Measurements from ENCODE around the gene GTF2B. TPM values are rescaled to one million over a fixed set of nuclear protein-coding genes. Genes with fewer than 3 reads are reported as not detected.
"Not testable (repeated sequence)": the region's sequence is repeated elsewhere in the genome, so short reads cannot be mapped to it uniquely, and the experiment has no call there.

GTF2B gene
- total and polyA plus RNA-seq, 7 donors, result 21.6 to 47.4 (median 33.9) TPM

GRCh38 chr1:88923224-88923623 lies 31.9 kb upstream of the GTF2B start:
- no peak for DNase-seq
- intact Hi-C loops (cut with DNase I), result no loop called here
- WGBS, 2 donors, result 96 to 99% methylated on average over 2 of the region's 2 CpGs
- Histone ChIP-seq H3K4me3 (no peak overlapping the region), H3K27ac (no peak overlapping the region), H3K27me3 (no peaks in the 10 kb centered on the region), H3K4me1 (no peaks in the 10 kb centered on the region), H3K9me3 (peaks cover 0 to 3% (median 0%) of the 10 kb centered on the region in 4 donors), H3K36me3 (peaks cover 0 to 26% (median 2%) of the 10 kb centered on the region in 4 donors)
- TF ChIP-seq EP300 (IDR thresholded peaks at IDR 0.05) (no peak), POLR2AphosphoS5 (IDR thresholded peaks at IDR 0.05) (no peak), CTCF (IDR thresholded peaks at IDR 0.05) (no peak), POLR2A (IDR thresholded peaks at IDR 0.05) (no peak)

GRCh38 chr1:88922214-88922613 lies 30.8 kb upstream of the GTF2B start:
- no peak overlapping the region for H3K27ac ChIP-seq
- 83 to 86% methylated on average over 3 of the region's 3 CpGs for WGBS, 2 donors

GRCh38 chr1:88920845-88921244 lies 29.5 kb upstream of the GTF2B start:
- WGBS, 2 donors, result 97% methylated on average over 1 of the region's 1 CpG
- no peaks in the 10 kb centered on the region for H3K4me1 ChIP-seq
- no peak for DNase-seq
- intact Hi-C loops (cut with DNase I), result no loop called here
- no peak for TF ChIP-seq POLR2A (IDR thresholded peaks at IDR 0.05)
- TF ChIP-seq EP300 (IDR thresholded peaks at IDR 0.05), result no peak
- no peak for TF ChIP-seq CTCF (IDR thresholded peaks at IDR 0.05)
- no peak for TF ChIP-seq POLR2AphosphoS5 (IDR thresholded peaks at IDR 0.05)
- no peak overlapping the region for H3K27ac ChIP-seq
- no peak overlapping the region for H3K4me3 ChIP-seq
- H3K27me3 ChIP-seq, result no peaks in the 10 kb centered on the region
- H3K36me3 ChIP-seq, result peaks cover 0 to 25% (median 2%) of the 10 kb centered on the region in 4 donors
- H3K9me3 ChIP-seq, result peaks cover 0 to 8% (median 3%) of the 10 kb centered on the region in 4 donors

More at GRCh38 chr1:88922214-88922613, 30.8 kb upstream of the GTF2B start:
- intact Hi-C loops (cut with DNase I), result no loop called here
- H3K36me3 ChIP-seq, result peaks cover 0 to 26% (median 2%) of the 10 kb centered on the region in 4 donors
- H3K9me3 ChIP-seq, result peaks cover 0 to 8% (median 3%) of the 10 kb centered on the region in 4 donors
- DNase-seq, result no peak
- H3K4me1 ChIP-seq, result no peaks in the 10 kb centered on the region
- TF ChIP-seq POLR2A (IDR thresholded peaks at IDR 0.05) (no peak), EP300 (IDR thresholded peaks at IDR 0.05) (no peak)
- H3K27me3 ChIP-seq, result no peaks in the 10 kb centered on the region
- no peak overlapping the region for H3K4me3 ChIP-seq

- Histone ChIP-seq H3K4me3 (no peak overlapping the region), H3K4me1 (no peaks in the 10 kb centered on the region), H3K9me3 (peaks cover 0 to 8% (median 3%) of the 10 kb centered on the region in 4 donors), H3K27me3 (no peaks in the 10 kb centered on the region), H3K36me3 (peaks cover 0 to 3% (median 0%) of the 10 kb centered on the region in 4 donors), H3K27ac (no peak overlapping the region)
- intact Hi-C loops (cut with DNase I), result no loop called here
- 97 to 100% methylated on average over 3 of the region's 3 CpGs for WGBS, 2 donors
- DNase-seq, result no peak
- TF ChIP-seq CTCF (IDR thresholded peaks at IDR 0.05) (no peak), EP300 (IDR thresholded peaks at IDR 0.05) (no peak), POLR2AphosphoS5 (IDR thresholded peaks at IDR 0.05) (no peak), POLR2A (IDR thresholded peaks at IDR 0.05) (no peak)
Measured at GRCh38 chr1:88917321-88918025, 26.1 kb upstream of the GTF2B start.

- Histone ChIP-seq H3K36me3 (no peaks in the 10 kb centered on the region), H3K27ac (no peak overlapping the region), H3K9me3 (peaks cover 0 to 8% (median 3%) of the 10 kb centered on the region in 4 donors), H3K27me3 (no peaks in the 10 kb centered on the region), H3K4me1 (no peaks in the 10 kb centered on the region), H3K4me3 (no peak overlapping the region)
- DNase-seq, result no peak
- TF ChIP-seq POLR2AphosphoS5 (IDR thresholded peaks at IDR 0.05), result no peak
- no peak for TF ChIP-seq POLR2A (IDR thresholded peaks at IDR 0.05)
- TF ChIP-seq CTCF (IDR thresholded peaks at IDR 0.05), result no peak
- intact Hi-C loops (cut with DNase I), result no loop called here
- WGBS, 2 donors, result 67 to 98% methylated on average over 1 of the region's 1 CpG
Measured at GRCh38 chr1:88916883-88917282, 25.5 kb upstream of the GTF2B start.

- H3K27me3 ChIP-seq; H3K4me3 ChIP-seq; DNase-seq; H3K9me3 ChIP-seq; H3K4me1 ChIP-seq; intact Hi-C loops (cut with DNase I); H3K27ac ChIP-seq; H3K36me3 ChIP-seq: not testable (repeated sequence)
- 85 to 96% methylated on average over 9 of the region's 9 CpGs for WGBS, 2 donors
Measured at GRCh38 chr1:88911800-88912199, 20.4 kb upstream of the GTF2B start.
